ENCODE data around the gene ACTA1. TPM values are rescaled to one million over a fixed set of nuclear protein-coding genes. Genes with fewer than 3 reads are reported as not detected.
A peak's percentile ranks its signal among the peaks of the same experiment; 100 is the strongest.

ACTA1 gene
- total RNA-seq, 2 donors from 2014 or later = 2.4 TPM; not detected in 1

GRCh38 chr1:229433364-229434004 is 410 bp downstream of the ACTA1 start:
- no peaks in the 10 kb centered on the region for H3K9me3 ChIP-seq
- peaks cover 7% of the 10 kb centered on the region for H3K4me1 ChIP-seq
- H3K27me3 ChIP-seq = peaks cover 58% of the 10 kb centered on the region
- TF ChIP-seq CTCF (IDR thresholded peaks at IDR 0.05) = no peak
- intact Hi-C loops (cut with DNase I) = no loop called here
- H3K36me3 ChIP-seq = no peaks in the 10 kb centered on the region
- no peak for DNase-seq
- no peak overlapping the region for H3K4me3 ChIP-seq
- no peak overlapping the region for H3K9ac ChIP-seq (ENCODE audit: low read depth in 2 of 2, low read length in 2 of 2)
- no peak overlapping the region for H3K27ac ChIP-seq

GRCh38 chr1:229432905-229433304 is 989 bp downstream of the ACTA1 start:
- no peak overlapping the region for H3K27ac ChIP-seq
- no peak overlapping the region for H3K9ac ChIP-seq (ENCODE audit: low read depth in 2 of 2, low read length in 2 of 2)
- DNase-seq = no peak
- no peak overlapping the region for H3K4me3 ChIP-seq
- intact Hi-C loops (cut with DNase I) = no loop called here
- no peaks in the 10 kb centered on the region for H3K36me3 ChIP-seq
- H3K27me3 ChIP-seq = peaks cover 58% of the 10 kb centered on the region
- H3K9me3 ChIP-seq = no peaks in the 10 kb centered on the region
- TF ChIP-seq CTCF (IDR thresholded peaks at IDR 0.05) = no peak
- H3K4me1 ChIP-seq = peaks cover 7% of the 10 kb centered on the region

GRCh38 chr1:229432116-229432461 is 1.8 kb downstream of the ACTA1 start:
- DNase-seq = no peak
- Histone ChIP-seq H3K36me3 (no peaks in the 10 kb centered on the region), H3K27ac (no peak overlapping the region), H3K4me1 (peaks cover 7% of the 10 kb centered on the region), H3K9ac (ENCODE audit: low read depth in 2 of 2, low read length in 2 of 2) (no peak overlapping the region), H3K9me3 (no peaks in the 10 kb centered on the region), H3K27me3 (peaks cover 58% of the 10 kb centered on the region), H3K4me3 (no peak overlapping the region)
- no peak for TF ChIP-seq CTCF (IDR thresholded peaks at IDR 0.05)
- intact Hi-C loops (cut with DNase I) = no loop called here

- Histone ChIP-seq H3K9ac (ENCODE audit: low read depth in 2 of 2, low read length in 2 of 2) (no peak overlapping the region), H3K9me3 (no peaks in the 10 kb centered on the region), H3K27me3 (peaks cover 62% of the 10 kb centered on the region), H3K4me1 (peaks cover 7% of the 10 kb centered on the region), H3K4me3 (no peak overlapping the region), H3K27ac (no peak overlapping the region), H3K36me3 (no peaks in the 10 kb centered on the region)
- intact Hi-C loops (cut with DNase I) = no loop called here
- DNase-seq = no peak
- no peak for TF ChIP-seq CTCF (IDR thresholded peaks at IDR 0.05)
Measured at GRCh38 chr1:229431284-229432115, 2.4 kb downstream of the ACTA1 start.

GRCh38 chr1:229430761-229431283 is 3.1 kb downstream of the ACTA1 start:
- Histone ChIP-seq H3K4me1 (peaks cover 7% of the 10 kb centered on the region), H3K9ac (ENCODE audit: low read depth in 2 of 2, low read length in 2 of 2) (no peak overlapping the region), H3K36me3 (no peaks in the 10 kb centered on the region), H3K27me3 (peaks cover 58% of the 10 kb centered on the region), H3K9me3 (no peaks in the 10 kb centered on the region), H3K27ac (no peak overlapping the region), H3K4me3 (no peak overlapping the region)
- TF ChIP-seq CTCF (IDR thresholded peaks at IDR 0.05) = no peak
- peak; percentile 38 for DNase-seq
- intact Hi-C loops (cut with DNase I) = no loop called here

Data from colonic mucosa (tissue), 4 donors.